Activated CD4-positive, alpha-beta memory T cell treated with anti-CD3 and anti-CD28 coated beads for 36 hours (primary cell): ENCODE measurements around the gene PHEX. TPM values are rescaled to one million over a fixed set of nuclear protein-coding genes. Genes with fewer than 3 reads are reported as not detected.

ENCODE experiments used
- CTCF ChIA-PET: fragments of 350-600 bp; sonication (Branson Sonifier 250); formaldehyde crosslinking; loops from one replicate; lab custom pipeline; 2021; ENCODE audit warnings: antibody characterized with exemption, inconsistent platforms; lab: Charles Lee
- POLR2A ChIA-PET: fragments of 350-600 bp; sonication (Branson Sonifier 250); formaldehyde crosslinking; loops from one replicate; lab custom pipeline; 2021; ENCODE audit warnings: antibody characterized with exemption; lab: Charles Lee
- DNase-seq: peaks from one replicate; pipeline ENCODE4 v3.0.0-alpha.2; 2020
- H3K27ac Mint-ChIP-seq: one replicate; pipeline ENCODE4 v1.8.0; 2021; ENCODE audit warnings: mixed read lengths
- H3K27me3 Mint-ChIP-seq: one replicate; pipeline ENCODE4 v1.8.0; 2021; ENCODE audit warnings: mixed read lengths
- H3K36me3 Mint-ChIP-seq: one replicate; pipeline ENCODE4 v1.8.0; 2021; ENCODE audit warnings: mixed read lengths
- H3K4me1 Mint-ChIP-seq: one replicate; pipeline ENCODE4 v1.8.0; 2021; ENCODE audit warnings: low read depth, mixed read lengths
- H3K4me3 Mint-ChIP-seq: one replicate; pipeline ENCODE4 v1.8.0; 2021; ENCODE audit warnings: mild to moderate bottlenecking, mixed read lengths
- H3K9me3 Mint-ChIP-seq: one replicate; pipeline ENCODE4 v1.8.0; 2021; ENCODE audit warnings: mixed read lengths
- intact Hi-C: fragments of 100-400 bp; cut with micrococcal nuclease; formaldehyde crosslinking; loops from one replicate; pipeline ENCODE4 v1.15.1; 2023
- total RNA-seq, 2 experiments: library from RNA; stranded (reverse); gene quantifications; one replicate each; pipeline ENCODE4 v1.2.3, GENCODE V29; 2021

The PHEX gene
- total RNA-seq, 2 experiments from 2014 or later = 2.1 to 3.2 TPM

DNA sequence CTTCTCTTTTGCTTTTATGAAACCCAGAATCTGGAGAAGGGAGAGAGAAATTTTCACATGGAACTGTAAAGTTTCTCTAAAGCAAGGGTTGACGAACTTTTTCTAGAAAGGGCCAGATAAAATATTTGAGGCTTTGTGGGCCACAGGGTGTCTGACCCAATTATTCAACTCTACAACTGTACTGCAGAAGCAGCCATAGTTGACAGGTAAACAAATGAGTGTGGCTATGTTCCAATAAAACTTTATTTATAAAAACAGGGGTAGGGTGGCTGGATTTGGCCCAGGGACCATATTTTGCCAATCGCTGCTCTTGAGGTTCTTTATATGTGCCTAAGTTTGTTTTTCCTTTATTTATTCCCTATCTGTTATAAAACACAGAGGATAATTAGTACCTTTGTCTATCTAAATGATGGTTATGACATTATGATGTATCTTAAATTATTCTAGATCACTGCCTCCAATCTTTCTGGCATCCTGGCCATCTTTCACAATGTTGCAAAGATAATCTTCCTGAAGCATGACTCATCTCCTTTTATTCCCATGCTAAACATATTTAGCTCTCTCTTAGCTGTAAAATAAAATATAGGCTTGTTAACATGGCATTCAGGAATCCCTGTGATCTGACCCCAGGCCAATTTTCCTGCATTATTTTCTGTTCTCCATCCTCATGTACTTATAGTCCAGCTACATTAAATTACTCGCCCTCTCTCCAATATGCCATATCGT, 133.8 kb downstream of the PHEX start:
- no peaks in the 10 kb centered on the region for H3K4me1 Mint-ChIP-seq
- CTCF ChIA-PET = no interaction called here
- no peaks in the 10 kb centered on the region for H3K9me3 Mint-ChIP-seq
- no peak overlapping the region for H3K27ac Mint-ChIP-seq
- no peak overlapping the region for H3K4me3 Mint-ChIP-seq
- no peak for DNase-seq
- no peaks in the 10 kb centered on the region for H3K27me3 Mint-ChIP-seq
- intact Hi-C loops = no loop called here
- POLR2A ChIA-PET = no interaction called here
- H3K36me3 Mint-ChIP-seq = no peaks in the 10 kb centered on the region

GRCh38 chrX:22171287-22172060, 139.3 kb downstream of the PHEX start:
- no peak overlapping the region for H3K4me3 Mint-ChIP-seq
- H3K27me3 Mint-ChIP-seq = peaks cover 3% of the 10 kb centered on the region
- POLR2A ChIA-PET = no interaction called here
- CTCF ChIA-PET = no interaction called here
- DNase-seq = no peak
- no peaks in the 10 kb centered on the region for H3K9me3 Mint-ChIP-seq
- intact Hi-C loops = no loop called here
- no peaks in the 10 kb centered on the region for H3K4me1 Mint-ChIP-seq
- H3K36me3 Mint-ChIP-seq = no peaks in the 10 kb centered on the region
- no peak overlapping the region for H3K27ac Mint-ChIP-seq

GRCh38 chrX:22173966-22174365, 141.8 kb downstream of the PHEX start:
- Mint-ChIP-seq H3K4me1 (no peaks in the 10 kb centered on the region), H3K36me3 (no peaks in the 10 kb centered on the region), H3K27me3 (peaks cover 3% of the 10 kb centered on the region), H3K9me3 (no peaks in the 10 kb centered on the region), H3K27ac (no peak overlapping the region), H3K4me3 (no peak overlapping the region)
- ChIA-PET POLR2A (no interaction called here), CTCF (no interaction called here)
- DNase-seq = no peak
- intact Hi-C loops = no loop called here

GRCh38 chrX:22177950-22178515, 145.9 kb downstream of the PHEX start:
- ChIA-PET CTCF (interaction anchor here (1.4 kb wide), 1 partner anchor 9 kb away, joined by 4 read pairs; no protein-coding TSS in a partner anchor), POLR2A (no interaction called here)

DNA sequence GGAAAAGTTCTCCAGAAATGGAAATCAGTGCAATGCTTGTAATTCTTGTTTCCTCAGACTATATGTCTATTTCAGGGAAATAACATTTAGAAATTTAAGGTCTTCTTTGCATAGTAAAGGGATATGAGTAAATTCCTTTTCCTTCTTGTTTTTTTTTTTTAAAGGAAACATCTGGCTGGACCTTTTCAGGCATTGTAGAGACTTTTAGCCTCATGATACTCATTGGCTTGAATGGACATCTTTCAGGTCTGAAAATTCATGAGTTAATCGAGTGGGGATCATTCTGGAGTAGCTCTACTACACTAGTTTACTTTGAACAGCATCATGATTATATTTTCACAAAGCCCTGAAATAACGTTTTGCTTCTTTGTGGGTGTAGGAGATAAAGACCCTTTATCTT, 152.0 kb downstream of the PHEX start:
- intact Hi-C loops = no loop called here
- H3K4me3 Mint-ChIP-seq = no peak overlapping the region
- H3K9me3 Mint-ChIP-seq = peaks cover 2% of the 10 kb centered on the region
- CTCF ChIA-PET = no interaction called here
- H3K4me1 Mint-ChIP-seq = peaks cover 2% of the 10 kb centered on the region
- H3K27me3 Mint-ChIP-seq = no peaks in the 10 kb centered on the region
- H3K27ac Mint-ChIP-seq = no peak overlapping the region
- no peaks in the 10 kb centered on the region for H3K36me3 Mint-ChIP-seq
- DNase-seq = no peak
- POLR2A ChIA-PET = no interaction called here

More at GRCh38 chrX:22177950-22178515, 145.9 kb downstream of the PHEX start:
- Mint-ChIP-seq H3K27ac (no peak overlapping the region), H3K4me3 (no peak overlapping the region), H3K9me3 (peaks cover 2% of the 10 kb centered on the region), H3K27me3 (no peaks in the 10 kb centered on the region), H3K4me1 (no peaks in the 10 kb centered on the region), H3K36me3 (no peaks in the 10 kb centered on the region)
- intact Hi-C loops = no loop called here
- no peak for DNase-seq

- POLR2A ChIA-PET = no interaction called here
- peaks cover 2% of the 10 kb centered on the region for H3K4me1 Mint-ChIP-seq
- intact Hi-C loops = no loop called here
Measured at GRCh38 chrX:22186165-22186564, 154.0 kb downstream of the PHEX start.

DNA sequence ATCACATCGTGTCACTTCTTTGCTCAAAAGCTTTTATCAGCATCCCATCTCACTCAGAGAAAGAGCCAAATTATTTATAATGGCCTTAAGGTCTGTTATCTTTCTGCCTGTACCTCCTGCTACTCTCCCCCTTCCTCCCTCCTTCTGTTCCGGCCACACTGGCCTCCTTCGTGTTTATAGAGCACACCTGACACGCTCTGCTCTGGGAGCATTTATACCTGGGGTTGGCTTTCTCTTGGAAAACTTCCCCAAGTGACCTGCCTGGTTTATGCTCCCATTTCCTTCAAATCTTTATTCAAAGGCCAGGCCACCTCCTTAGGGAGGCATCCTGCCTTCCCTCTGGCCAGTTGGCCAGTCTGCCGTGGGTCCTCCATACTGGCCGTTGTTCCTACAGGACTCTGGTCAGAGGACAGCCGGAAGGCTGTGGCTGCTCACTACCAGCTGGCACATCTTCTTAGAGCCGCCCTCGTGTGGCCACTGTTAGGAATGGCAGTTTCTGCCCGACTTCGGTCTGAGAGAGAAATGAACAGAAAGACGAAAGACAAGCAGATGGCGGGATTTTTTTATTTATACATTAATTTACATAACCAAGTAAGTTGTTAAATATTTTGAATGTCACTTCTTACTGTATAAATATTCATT, 160.4 kb downstream of the PHEX start:
- peak; percentile 62 for DNase-seq
- intact Hi-C loops = loop anchor here (1.0 to 5.0 kb wide), 3 partner anchors 56 to 207 kb away; no protein-coding TSS in a partner anchor
- Mint-ChIP-seq H3K4me3 (no peak overlapping the region), H3K9me3 (no peaks in the 10 kb centered on the region), H3K27me3 (no peaks in the 10 kb centered on the region), H3K27ac (no peak overlapping the region), H3K36me3 (no peaks in the 10 kb centered on the region), H3K4me1 (peaks cover 3% of the 10 kb centered on the region)
- ChIA-PET POLR2A (no interaction called here), CTCF (interaction anchor here (1.3 to 2.9 kb wide), 3 partner anchors 13 to 207 kb away, joined by 3 to 17 read pairs (median 14); no protein-coding TSS in a partner anchor)

More at GRCh38 chrX:22186165-22186564, 154.0 kb downstream of the PHEX start:
- Mint-ChIP-seq H3K36me3 (no peaks in the 10 kb centered on the region), H3K27me3 (no peaks in the 10 kb centered on the region), H3K27ac (no peak overlapping the region), H3K4me3 (no peak overlapping the region), H3K9me3 (no peaks in the 10 kb centered on the region)
- no peak for DNase-seq
- CTCF ChIA-PET = interaction anchor here (1.2 kb wide), 1 partner anchor 49 kb away, joined by 4 read pairs; no protein-coding TSS in a partner anchor

DNA sequence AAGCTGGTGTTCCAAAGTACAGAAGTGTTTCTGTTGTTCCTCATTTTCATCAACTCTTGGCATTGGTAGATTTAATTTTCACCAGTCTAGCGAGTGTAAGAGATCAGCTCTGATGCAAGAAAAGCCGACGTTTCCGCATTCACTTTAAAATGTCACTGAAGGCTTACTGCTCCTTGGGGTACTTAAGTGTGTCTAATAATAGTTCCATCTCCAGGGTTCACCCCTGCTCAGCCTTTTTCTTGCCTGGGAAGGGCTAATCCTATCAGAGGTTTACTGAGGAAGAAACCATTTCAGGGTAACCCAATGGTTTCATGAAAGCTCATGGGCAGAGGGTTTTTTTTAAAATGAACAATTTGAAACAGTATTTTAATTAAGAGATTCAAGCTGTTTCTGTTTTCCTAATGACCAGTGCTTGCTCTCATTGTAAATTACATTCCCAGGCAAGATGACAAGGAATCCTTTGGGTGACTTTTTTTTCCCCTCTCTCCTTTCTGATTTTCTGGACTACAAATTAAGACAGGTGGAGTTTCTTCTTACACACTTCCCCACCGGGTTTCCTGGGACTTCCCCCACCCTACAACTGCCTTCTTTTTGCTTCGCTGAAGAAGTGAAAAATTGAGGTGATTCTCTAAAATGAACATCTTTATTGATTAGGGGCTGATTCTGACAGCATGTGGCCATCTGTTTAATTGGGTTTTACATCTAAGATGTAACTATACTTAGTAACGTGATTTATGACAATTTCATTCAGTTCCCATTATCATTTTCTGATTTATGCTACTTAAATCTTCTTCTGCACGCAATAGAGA, 161.9 kb downstream of the PHEX start:
- Mint-ChIP-seq H3K4me1 (peaks cover 3% of the 10 kb centered on the region), H3K9me3 (no peaks in the 10 kb centered on the region), H3K4me3 (no peak overlapping the region), H3K27me3 (peaks cover 2% of the 10 kb centered on the region), H3K36me3 (no peaks in the 10 kb centered on the region), H3K27ac (no peak overlapping the region)
- no peak for DNase-seq
- intact Hi-C loops = loop anchor here (5.0 kb wide), 1 partner anchor 112 kb away; no protein-coding TSS in a partner anchor
- ChIA-PET POLR2A (interaction anchor here (0.6 kb wide), 1 partner anchor 1086 kb away, joined by 3 read pairs; no protein-coding TSS in a partner anchor), CTCF (interaction anchor here (0.7 to 2.4 kb wide), 3 partner anchors 61 to 209 kb away, joined by 3 to 14 read pairs (median 3); no protein-coding TSS in a partner anchor)

DNA sequence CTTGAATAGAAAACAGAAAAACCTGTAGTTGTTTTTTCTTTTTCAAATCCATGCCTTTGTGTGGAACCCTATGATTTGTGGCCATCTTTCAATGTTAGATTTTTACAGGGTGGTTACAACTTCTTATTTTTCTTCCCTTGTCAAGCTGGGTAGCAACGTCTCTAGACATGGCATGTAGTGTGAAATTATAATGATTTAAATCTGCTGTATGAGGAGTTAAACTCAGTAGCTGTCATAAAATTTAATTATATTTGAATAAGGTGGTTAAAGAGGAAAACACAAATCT, 162.5 kb downstream of the PHEX start:
- CTCF ChIA-PET = interaction anchor here (2.4 kb wide), 1 partner anchor 209 kb away, joined by 14 read pairs; no protein-coding TSS in a partner anchor

GRCh38 chrX:22196149-22196548, 164.0 kb downstream of the PHEX start:
- Mint-ChIP-seq H3K4me3 (no peak overlapping the region), H3K27me3 (peaks cover 2% of the 10 kb centered on the region), H3K4me1 (peaks cover 3% of the 10 kb centered on the region), H3K36me3 (no peaks in the 10 kb centered on the region), H3K27ac (no peak overlapping the region), H3K9me3 (no peaks in the 10 kb centered on the region)
- intact Hi-C loops = no loop called here
- ChIA-PET CTCF (no interaction called here), POLR2A (no interaction called here)
- DNase-seq = no peak

More for the DNA sequence above, 162.5 kb downstream of the PHEX start:
- Mint-ChIP-seq H3K9me3 (no peaks in the 10 kb centered on the region), H3K36me3 (no peaks in the 10 kb centered on the region), H3K27me3 (peaks cover 2% of the 10 kb centered on the region), H3K4me3 (no peak overlapping the region), H3K27ac (no peak overlapping the region), H3K4me1 (peaks cover 3% of the 10 kb centered on the region)
- POLR2A ChIA-PET = no interaction called here
- intact Hi-C loops = loop anchor here (5.0 kb wide), 1 partner anchor 112 kb away; no protein-coding TSS in a partner anchor
- DNase-seq = no peak

GRCh38 chrX:22202251-22202650, 170.1 kb downstream of the PHEX start:
- Mint-ChIP-seq H3K4me1 (no peaks in the 10 kb centered on the region), H3K27me3 (peaks cover 4% of the 10 kb centered on the region), H3K9me3 (no peaks in the 10 kb centered on the region), H3K27ac (no peak overlapping the region), H3K36me3 (no peaks in the 10 kb centered on the region), H3K4me3 (no peak overlapping the region)
- intact Hi-C loops = no loop called here
- POLR2A ChIA-PET = no interaction called here
- DNase-seq = no peak
- CTCF ChIA-PET = no interaction called here
